ENCODE results near the gene TRAK2. TPM values are rescaled to one million over a fixed set of nuclear protein-coding genes. Genes with fewer than 3 reads are reported as not detected.

The TRAK2 gene
- total and polyA plus RNA-seq, 2 of the 13 experiments (the other 11 are each of a cell fraction or from before 2014, with no cell fraction given): 7.7 to 21.0 TPM

DNA sequence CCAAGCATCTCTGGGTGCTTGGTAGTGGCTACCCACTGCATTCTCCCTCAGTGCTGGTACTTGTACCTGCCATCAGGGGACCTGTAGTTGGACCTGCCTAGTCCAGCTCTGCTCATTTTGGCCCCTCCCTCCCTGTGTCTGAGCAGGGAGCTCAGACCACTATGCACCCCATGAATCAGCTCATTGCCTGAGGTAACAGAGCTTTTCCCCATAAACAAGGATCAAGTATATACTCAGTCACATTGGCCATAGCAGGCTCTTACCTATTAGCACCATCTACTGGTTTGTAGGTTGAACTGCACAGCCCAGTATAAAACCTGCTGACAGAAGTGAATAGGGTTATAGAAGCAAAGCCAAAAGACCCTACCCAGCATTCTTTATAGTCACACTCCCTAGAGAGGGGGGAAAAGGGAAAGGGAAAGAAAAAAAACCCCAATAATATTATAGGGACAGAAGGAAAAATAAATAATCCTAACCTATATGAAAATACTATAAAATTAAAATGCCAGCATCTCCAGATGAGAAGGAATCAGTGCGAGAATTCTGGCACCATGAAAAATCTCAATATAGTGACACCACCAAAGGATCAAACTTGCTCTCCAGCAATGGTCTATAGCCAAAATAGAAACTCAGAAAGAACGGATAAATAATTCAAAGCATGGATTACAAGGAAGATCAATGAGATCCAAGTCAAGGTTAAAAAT, 87.2 kb downstream of the TRAK2 start (continued):
- TF ChIP-seq, protein P1, sequence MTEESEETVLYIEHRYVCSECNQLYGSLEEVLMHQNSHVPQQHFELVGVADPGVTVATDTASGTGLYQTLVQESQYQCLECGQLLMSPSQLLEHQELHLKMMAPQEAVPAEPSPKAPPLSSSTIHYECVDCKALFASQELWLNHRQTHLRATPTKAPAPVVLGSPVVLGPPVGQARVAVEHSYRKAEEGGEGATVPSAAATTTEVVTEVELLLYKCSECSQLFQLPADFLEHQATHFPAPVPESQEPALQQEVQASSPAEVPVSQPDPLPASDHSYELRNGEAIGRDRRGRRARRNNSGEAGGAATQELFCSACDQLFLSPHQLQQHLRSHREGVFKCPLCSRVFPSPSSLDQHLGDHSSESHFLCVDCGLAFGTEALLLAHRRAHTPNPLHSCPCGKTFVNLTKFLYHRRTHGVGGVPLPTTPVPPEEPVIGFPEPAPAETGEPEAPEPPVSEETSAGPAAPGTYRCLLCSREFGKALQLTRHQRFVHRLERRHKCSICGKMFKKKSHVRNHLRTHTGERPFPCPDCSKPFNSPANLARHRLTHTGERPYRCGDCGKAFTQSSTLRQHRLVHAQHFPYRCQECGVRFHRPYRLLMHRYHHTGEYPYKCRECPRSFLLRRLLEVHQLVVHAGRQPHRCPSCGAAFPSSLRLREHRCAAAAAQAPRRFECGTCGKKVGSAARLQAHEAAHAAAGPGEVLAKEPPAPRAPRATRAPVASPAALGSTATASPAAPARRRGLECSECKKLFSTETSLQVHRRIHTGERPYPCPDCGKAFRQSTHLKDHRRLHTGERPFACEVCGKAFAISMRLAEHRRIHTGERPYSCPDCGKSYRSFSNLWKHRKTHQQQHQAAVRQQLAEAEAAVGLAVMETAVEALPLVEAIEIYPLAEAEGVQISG (CRISPR knock-in tag; IDR thresholded peaks at IDR 0.05): no peak
- TF ChIP-seq RAD21 (CRISPR knock-in tag; IDR thresholded peaks at IDR 0.05) (peak; percentile 77), RFXAP (CRISPR knock-in tag; IDR thresholded peaks at IDR 0.05; ENCODE audit: borderline replicate concordance) (no peak), SNAPC2 (CRISPR knock-in tag; IDR thresholded peaks at IDR 0.05) (no peak), ZNF790 (CRISPR knock-in tag; IDR thresholded peaks at IDR 0.05; ENCODE audit: borderline replicate concordance) (no peak)
- TF ChIP-seq, protein P2, sequence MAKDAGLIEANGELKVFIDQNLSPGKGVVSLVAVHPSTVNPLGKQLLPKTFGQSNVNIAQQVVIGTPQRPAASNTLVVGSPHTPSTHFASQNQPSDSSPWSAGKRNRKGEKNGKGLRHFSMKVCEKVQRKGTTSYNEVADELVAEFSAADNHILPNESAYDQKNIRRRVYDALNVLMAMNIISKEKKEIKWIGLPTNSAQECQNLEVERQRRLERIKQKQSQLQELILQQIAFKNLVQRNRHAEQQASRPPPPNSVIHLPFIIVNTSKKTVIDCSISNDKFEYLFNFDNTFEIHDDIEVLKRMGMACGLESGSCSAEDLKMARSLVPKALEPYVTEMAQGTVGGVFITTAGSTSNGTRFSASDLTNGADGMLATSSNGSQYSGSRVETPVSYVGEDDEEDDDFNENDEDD (CRISPR knock-in tag; IDR thresholded peaks at IDR 0.05; ENCODE audit: borderline replicate concordance): no peak
- TF ChIP-seq, protein P3, sequence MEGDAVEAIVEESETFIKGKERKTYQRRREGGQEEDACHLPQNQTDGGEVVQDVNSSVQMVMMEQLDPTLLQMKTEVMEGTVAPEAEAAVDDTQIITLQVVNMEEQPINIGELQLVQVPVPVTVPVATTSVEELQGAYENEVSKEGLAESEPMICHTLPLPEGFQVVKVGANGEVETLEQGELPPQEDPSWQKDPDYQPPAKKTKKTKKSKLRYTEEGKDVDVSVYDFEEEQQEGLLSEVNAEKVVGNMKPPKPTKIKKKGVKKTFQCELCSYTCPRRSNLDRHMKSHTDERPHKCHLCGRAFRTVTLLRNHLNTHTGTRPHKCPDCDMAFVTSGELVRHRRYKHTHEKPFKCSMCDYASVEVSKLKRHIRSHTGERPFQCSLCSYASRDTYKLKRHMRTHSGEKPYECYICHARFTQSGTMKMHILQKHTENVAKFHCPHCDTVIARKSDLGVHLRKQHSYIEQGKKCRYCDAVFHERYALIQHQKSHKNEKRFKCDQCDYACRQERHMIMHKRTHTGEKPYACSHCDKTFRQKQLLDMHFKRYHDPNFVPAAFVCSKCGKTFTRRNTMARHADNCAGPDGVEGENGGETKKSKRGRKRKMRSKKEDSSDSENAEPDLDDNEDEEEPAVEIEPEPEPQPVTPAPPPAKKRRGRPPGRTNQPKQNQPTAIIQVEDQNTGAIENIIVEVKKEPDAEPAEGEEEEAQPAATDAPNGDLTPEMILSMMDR (CRISPR knock-in tag; IDR thresholded peaks at IDR 0.05): peak; percentile 90
- TF ChIP-seq, protein P4, sequence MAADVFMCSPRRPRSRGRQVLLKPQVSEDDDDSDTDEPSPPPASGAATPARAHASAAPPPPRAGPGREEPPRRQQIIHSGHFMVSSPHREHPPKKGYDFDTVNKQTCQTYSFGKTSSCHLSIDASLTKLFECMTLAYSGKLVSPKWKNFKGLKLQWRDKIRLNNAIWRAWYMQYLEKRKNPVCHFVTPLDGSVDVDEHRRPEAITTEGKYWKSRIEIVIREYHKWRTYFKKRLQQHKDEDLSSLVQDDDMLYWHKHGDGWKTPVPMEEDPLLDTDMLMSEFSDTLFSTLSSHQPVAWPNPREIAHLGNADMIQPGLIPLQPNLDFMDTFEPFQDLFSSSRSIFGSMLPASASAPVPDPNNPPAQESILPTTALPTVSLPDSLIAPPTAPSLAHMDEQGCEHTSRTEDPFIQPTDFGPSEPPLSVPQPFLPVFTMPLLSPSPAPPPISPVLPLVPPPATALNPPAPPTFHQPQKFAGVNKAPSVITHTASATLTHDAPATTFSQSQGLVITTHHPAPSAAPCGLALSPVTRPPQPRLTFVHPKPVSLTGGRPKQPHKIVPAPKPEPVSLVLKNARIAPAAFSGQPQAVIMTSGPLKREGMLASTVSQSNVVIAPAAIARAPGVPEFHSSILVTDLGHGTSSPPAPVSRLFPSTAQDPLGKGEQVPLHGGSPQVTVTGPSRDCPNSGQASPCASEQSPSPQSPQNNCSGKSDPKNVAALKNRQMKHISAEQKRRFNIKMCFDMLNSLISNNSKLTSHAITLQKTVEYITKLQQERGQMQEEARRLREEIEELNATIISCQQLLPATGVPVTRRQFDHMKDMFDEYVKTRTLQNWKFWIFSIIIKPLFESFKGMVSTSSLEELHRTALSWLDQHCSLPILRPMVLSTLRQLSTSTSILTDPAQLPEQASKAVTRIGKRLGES (CRISPR knock-in tag; IDR thresholded peaks at IDR 0.05; ENCODE audit: borderline replicate concordance): no peak

Data from HepG2 (cell line).